Tibial nerve (tissue), 4 donors: ENCODE results near the gene INHBB. TPM values are rescaled to one million over a fixed set of nuclear protein-coding genes. Genes with fewer than 3 reads are reported as not detected.

ENCODE experiments used
- DNase-seq, 2 donors: peaks; one replicate each; pipeline ENCODE4 v3.0.0-alpha.2; 2019; ENCODE audit warnings: low spot score in 2 of 2
- H3K27ac ChIP-seq, 4 donors: fragments of 200-600 bp; sonication (generic) in 3 of 4; one replicate each; pipeline ENCODE4 v1.5.1; 2017 to 2019; ENCODE audit warnings: mild to moderate bottlenecking in 1 of 4
- H3K27me3 ChIP-seq, 2 donors: fragments of 200-600 bp; sonication (generic) in 1 of 2; one replicate each; pipeline versions ENCODE4 v1.5.1 to v1.6.0; 2017 to 2019
- H3K36me3 ChIP-seq, 3 donors: fragments of 200-600 bp; sonication (generic); one replicate each; pipeline ENCODE4 v1.5.1; 2018 to 2019
- H3K4me1 ChIP-seq, 4 donors: fragments of 200-600 bp; sonication (generic) in 3 of 4; one replicate each; pipeline ENCODE4 v1.5.1; 2017 to 2019
- H3K4me3 ChIP-seq, 4 donors: fragments of 200-600 bp; sonication (generic) in 3 of 4; one replicate each; pipeline ENCODE4 v1.5.1; 2017 to 2019; ENCODE audit warnings: mild to moderate bottlenecking in 1 of 4, moderate library complexity in 1 of 4
- H3K9me3 ChIP-seq, 4 donors: fragments of 200-600 bp; sonication (generic) in 3 of 4; one replicate each; pipeline ENCODE4 v1.5.1; 2017 to 2019
- CTCF ChIP-seq, 5 experiments: fragments of 200-600 bp in 3 of 5; fragments of 450-650 bp in 2 of 5; sonication (generic) in 3 of 5; IDR thresholded peaks; one replicate each; pipeline ENCODE4 v1.5.1; 2016 to 2019; ENCODE audit warnings: antibody characterized with exemption in 5 of 5, mild to moderate bottlenecking in 3 of 5, moderate library complexity in 2 of 5
- EP300 ChIP-seq, 2 donors: sonication (generic); formaldehyde crosslinking; IDR thresholded peaks; one replicate each; pipeline ENCODE4 v1.6.1; 2017; ENCODE audit warnings: antibody characterized with exemption in 2 of 2, mild to moderate bottlenecking in 1 of 2
- POLR2A ChIP-seq, 2 donors: fragments of 450-650 bp; IDR thresholded peaks; one replicate each; pipeline ENCODE4 v1.6.1; 2017; ENCODE audit warnings: antibody characterized with exemption in 2 of 2, mild to moderate bottlenecking in 2 of 2, moderate library complexity in 2 of 2
- WGBS, 2 donors: methylation state at CpG; one replicate each; pipeline ENCODE4 v1.1.5; 2018; 5-methylcytosine and 5-hydroxymethylcytosine counted together
- total RNA-seq, 4 donors: library from RNA; depleted of rRNA; stranded (reverse); fragments of >200 nt; gene quantifications; one replicate each; pipeline ENCODE4 v1.1.0, GENCODE V29; 2016

INHBB gene
- total RNA-seq, 4 donors from 2014 or later, result 21.9 to 26.5 (median 24.3) TPM

DNA sequence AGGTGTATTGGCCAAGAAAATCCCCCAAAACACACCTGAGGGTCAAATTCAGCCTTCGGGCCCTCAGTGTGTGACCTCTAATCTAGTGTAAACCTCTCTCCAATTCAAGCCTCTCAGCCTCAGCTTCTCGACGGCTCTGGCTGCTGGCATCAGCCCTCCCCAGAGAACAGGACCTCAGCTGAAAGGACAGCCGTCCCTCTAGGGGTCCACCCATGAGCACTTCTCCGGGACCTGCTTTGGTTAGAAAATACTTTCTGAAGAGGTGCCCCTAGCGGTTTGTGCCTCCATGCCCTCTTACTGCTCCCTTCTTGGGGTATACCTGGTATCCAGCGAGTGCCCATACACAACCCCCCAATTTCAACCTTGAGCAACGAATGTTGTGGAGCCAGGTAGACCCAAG is 48.8 kb downstream of the INHBB start:
- no peak for DNase-seq
- Histone ChIP-seq H3K4me3 (no peak overlapping the region), H3K27ac (no peak overlapping the region), H3K36me3 (no peaks in the 10 kb centered on the region), H3K4me1 (no peaks in the 10 kb centered on the region), H3K27me3 (peaks cover 0 to 12% of the 10 kb centered on the region in 2 donors), H3K9me3 (peaks cover 0 to 5% (median 0%) of the 10 kb centered on the region in 4 donors)
- TF ChIP-seq EP300 (IDR thresholded peaks at IDR 0.05) (no peak), CTCF (IDR thresholded peaks at IDR 0.05) (no peak), POLR2A (IDR thresholded peaks at IDR 0.05) (no peak)
- WGBS, 2 donors, result 88 to 89% methylated on average over 8 of the region's 8 CpGs

DNA sequence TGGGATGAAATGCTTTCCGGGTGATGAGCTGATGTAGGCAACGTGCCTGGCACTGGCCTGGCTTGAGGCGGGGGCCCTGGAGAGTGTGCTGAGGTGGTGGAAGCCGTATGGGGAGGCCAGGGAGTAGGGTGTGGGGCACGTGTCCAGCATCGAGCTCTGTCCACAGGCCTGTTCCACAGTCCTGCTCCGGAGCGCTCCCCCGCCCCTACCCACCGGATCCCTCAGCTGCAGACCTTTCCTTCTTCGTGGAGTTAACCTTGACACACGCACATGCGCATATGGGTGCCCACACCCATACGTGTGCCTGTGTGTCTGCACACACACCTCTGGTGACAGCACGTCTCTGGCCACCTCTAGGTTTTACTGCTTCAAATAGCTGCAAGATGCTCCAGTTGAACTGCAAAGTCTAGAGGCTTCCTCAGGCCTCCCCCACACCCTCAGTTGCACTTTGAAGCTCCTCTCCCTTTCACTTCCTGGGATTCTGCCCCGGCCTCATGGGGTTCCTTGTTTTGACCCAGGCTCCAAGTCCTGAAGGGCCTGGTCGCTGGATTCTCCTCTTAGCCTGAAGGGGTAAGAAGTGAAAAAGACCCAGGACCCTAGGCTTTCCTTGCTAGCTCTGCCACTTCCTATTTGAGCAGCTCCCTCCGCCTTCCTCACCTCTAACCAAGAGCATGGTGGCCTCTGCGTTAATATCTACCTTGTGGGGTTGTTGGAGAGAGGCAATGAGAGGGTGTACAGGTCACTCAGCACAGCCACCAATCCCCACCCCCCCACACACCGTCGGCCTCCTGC is 49.5 kb downstream of the INHBB start:
- no peak for DNase-seq
- Histone ChIP-seq H3K4me1 (no peaks in the 10 kb centered on the region), H3K27me3 (peaks cover 0 to 12% of the 10 kb centered on the region in 2 donors), H3K27ac (no peak overlapping the region), H3K36me3 (no peaks in the 10 kb centered on the region), H3K9me3 (peaks cover 0 to 5% (median 0%) of the 10 kb centered on the region in 4 donors), H3K4me3 (no peak overlapping the region)
- TF ChIP-seq POLR2A (IDR thresholded peaks at IDR 0.05), result no peak
- no peak for TF ChIP-seq CTCF (IDR thresholded peaks at IDR 0.05)
- TF ChIP-seq EP300 (IDR thresholded peaks at IDR 0.05), result no peak
- 72 to 75% methylated on average over 18 to 21 of the region's 21 CpGs for WGBS, 2 donors

DNA sequence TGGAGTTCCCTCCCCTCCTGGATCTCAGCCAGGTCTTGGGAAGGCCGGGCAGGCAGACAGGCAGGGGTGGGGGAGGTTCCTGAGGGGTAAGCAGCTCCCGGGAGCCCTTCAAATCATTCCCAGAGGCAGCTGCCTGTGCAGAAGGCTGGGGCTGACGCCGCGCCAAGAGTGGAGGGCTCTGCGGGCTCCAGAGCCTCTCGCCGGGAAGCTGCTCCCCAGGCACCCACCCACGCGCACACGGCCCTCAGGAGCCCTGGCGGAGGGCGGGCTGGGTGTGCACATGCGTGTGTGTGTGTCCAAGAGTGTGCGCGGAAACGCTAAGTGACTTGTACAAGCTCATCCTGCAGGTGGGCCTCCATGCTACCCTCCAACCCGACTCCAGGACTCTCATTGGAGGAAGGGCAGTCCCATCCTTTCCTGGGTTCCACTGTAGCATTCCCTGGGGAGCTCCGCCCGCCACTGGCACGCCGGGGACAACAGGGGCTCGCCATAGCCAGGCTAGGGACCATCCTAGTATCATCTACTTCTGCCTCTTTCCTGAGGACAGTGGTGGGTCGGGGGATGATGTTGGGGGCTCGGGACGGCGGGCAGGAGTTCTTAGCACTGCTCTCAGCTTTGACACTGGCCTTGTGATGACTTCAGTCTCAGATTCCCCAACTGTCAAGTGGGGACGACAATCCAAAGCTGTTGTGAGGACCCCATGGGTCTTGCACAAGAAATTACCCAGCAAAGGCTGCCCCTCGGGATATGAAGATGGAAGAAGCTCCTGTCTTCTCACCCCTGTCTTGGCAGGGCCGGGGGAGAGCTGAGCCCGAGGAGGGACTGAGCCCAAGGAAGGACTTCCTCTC is 50.3 kb downstream of the INHBB start:
- DNase-seq, result no peak
- Histone ChIP-seq H3K36me3 (no peaks in the 10 kb centered on the region), H3K9me3 (peaks cover 0 to 5% (median 0%) of the 10 kb centered on the region in 4 donors), H3K27me3 (peaks cover 0 to 12% of the 10 kb centered on the region in 2 donors), H3K27ac (no peak overlapping the region), H3K4me3 (no peak overlapping the region), H3K4me1 (no peaks in the 10 kb centered on the region)
- TF ChIP-seq POLR2A (IDR thresholded peaks at IDR 0.05) (no peak), EP300 (IDR thresholded peaks at IDR 0.05) (no peak), CTCF (IDR thresholded peaks at IDR 0.05) (no peak)
- WGBS, 2 donors, result 61 to 68% methylated on average over 19 to 23 of the region's 31 CpGs

DNA sequence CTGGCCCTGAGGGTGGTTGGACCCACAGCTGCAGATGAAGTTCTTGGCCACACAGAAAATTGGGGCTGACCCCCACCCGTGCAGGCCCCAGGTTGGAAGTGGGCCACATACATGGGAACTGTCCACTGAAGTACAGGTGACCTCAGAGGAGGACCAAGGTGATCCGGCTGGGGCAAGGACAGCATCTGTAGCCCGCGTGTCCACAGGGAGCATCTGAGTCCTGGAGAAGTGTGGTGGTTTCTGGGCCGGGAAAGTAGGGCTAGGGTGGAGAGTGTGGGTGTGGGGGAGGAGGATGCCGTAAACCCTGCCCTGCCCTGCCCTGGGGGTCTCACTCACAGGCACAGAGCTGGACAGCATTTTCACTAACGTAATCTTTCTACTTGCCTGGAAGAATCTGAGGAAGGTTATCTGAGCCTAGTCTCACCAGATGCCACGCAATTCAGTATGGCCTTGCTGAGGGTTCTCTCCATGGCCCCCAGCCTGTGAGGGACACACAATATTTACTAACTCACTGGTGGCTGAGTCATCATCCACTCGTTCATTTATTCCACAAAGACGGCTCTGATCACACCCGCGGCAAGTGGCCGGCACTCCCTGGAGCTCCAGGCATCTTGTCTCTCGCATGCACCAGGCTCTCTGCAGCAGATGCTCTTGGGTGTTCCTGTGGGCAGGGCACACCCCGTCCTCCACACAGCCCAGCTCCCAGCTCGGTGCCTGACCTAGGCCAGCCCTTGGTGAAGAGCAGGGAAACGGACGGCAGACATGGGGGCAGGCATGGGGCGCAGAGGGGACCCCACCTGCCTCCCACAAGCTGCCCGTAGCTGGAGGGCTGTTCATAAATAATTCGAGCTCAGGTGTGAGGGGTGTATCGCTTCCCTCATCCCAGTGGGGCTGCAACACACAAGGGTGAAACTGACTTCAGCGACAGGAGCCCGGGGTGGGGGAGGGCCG is 51.2 kb downstream of the INHBB start:
- no peak for DNase-seq
- Histone ChIP-seq H3K4me3 (no peak overlapping the region), H3K27ac (no peak overlapping the region), H3K4me1 (no peaks in the 10 kb centered on the region), H3K36me3 (no peaks in the 10 kb centered on the region), H3K27me3 (peaks cover 0 to 12% of the 10 kb centered on the region in 2 donors), H3K9me3 (peaks cover 0 to 5% (median 0%) of the 10 kb centered on the region in 4 donors)
- no peak for TF ChIP-seq EP300 (IDR thresholded peaks at IDR 0.05)
- no peak for TF ChIP-seq CTCF (IDR thresholded peaks at IDR 0.05)
- TF ChIP-seq POLR2A (IDR thresholded peaks at IDR 0.05), result no peak
- 64 to 66% methylated on average over 23 to 25 of the region's 25 CpGs for WGBS, 2 donors
